GM12891 (cell line): ENCODE measurements around the gene S100A2.

Source experiments
- DNase-seq: peaks from one replicate; pipeline ENCODE4 v3.0.0; 2011; ENCODE audit warnings: low spot score; ENCODE audit not compliant: insufficient read length
- FAIRE-seq: peaks from 2 replicates; lab custom pipeline; 2011; peaks lifted over from hg19 to GRCh38; lab: Jason Lieb, UNC
- PAX5 ChIP-seq: IDR thresholded peaks from 2 replicates; pipeline ENCODE4 v1.6.1; 2011; ENCODE audit warnings: low read length, moderate library complexity, mild to moderate bottlenecking; ENCODE audit not compliant: insufficient read depth, severe bottlenecking
- POLR2A ChIP-seq: IDR thresholded peaks from 2 replicates; pipeline ENCODE4 v1.6.1; 2011; ENCODE audit warnings: low read depth, low read length, control low read depth
- POLR2AphosphoS5 ChIP-seq: IDR thresholded peaks from 2 replicates; pipeline ENCODE4 v1.6.1; 2011; ENCODE audit warnings: low read depth, low read length, control low read depth
- POU2F2 ChIP-seq: IDR thresholded peaks from 2 replicates; pipeline ENCODE4 v1.6.1; 2011; ENCODE audit warnings: low read depth, mild to moderate bottlenecking, control low read depth, low read length, moderate library complexity
- SPI1 ChIP-seq: IDR thresholded peaks from 2 replicates; pipeline ENCODE4 v1.6.1; 2011; ENCODE audit warnings: low read depth, low read length, control low read depth
- TAF1 ChIP-seq: IDR thresholded peaks from 2 replicates; pipeline ENCODE4 v1.6.1; 2011; ENCODE audit warnings: low read depth, low read length, control low read depth

The S100A2 gene

GRCh38 chr1:153538315-153538821 lies 27.3 kb downstream of the S100A2 start:
- TF ChIP-seq POLR2A (no peak), POLR2AphosphoS5 (no peak), POU2F2 (no peak), SPI1 (no peak), TAF1 (no peak), PAX5 (no peak)
- FAIRE-seq (no peak), DNase-seq (no peak)

DNA sequence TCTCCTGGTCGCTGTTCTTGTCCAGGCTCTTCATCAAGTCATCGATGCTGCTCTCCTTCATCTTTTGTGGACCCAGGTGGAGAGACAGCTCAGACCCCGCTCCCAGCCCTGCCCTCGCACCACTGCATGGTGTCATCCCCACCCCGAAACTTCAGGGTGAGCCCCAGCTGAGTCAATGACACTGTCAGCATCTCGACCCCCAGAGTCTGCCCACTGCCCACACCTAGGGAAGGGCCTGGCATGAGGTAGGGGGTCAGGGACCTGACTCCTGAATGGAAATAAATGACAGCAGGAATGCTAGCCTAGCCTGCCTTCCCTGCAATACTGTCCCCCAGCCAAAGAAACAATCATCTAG lies 28.3 kb downstream of the S100A2 start:
- DNase-seq (no peak), FAIRE-seq (no peak)
- TF ChIP-seq SPI1 (no peak), POU2F2 (no peak), PAX5 (no peak), POLR2AphosphoS5 (no peak), POLR2A (no peak), TAF1 (no peak)

DNA sequence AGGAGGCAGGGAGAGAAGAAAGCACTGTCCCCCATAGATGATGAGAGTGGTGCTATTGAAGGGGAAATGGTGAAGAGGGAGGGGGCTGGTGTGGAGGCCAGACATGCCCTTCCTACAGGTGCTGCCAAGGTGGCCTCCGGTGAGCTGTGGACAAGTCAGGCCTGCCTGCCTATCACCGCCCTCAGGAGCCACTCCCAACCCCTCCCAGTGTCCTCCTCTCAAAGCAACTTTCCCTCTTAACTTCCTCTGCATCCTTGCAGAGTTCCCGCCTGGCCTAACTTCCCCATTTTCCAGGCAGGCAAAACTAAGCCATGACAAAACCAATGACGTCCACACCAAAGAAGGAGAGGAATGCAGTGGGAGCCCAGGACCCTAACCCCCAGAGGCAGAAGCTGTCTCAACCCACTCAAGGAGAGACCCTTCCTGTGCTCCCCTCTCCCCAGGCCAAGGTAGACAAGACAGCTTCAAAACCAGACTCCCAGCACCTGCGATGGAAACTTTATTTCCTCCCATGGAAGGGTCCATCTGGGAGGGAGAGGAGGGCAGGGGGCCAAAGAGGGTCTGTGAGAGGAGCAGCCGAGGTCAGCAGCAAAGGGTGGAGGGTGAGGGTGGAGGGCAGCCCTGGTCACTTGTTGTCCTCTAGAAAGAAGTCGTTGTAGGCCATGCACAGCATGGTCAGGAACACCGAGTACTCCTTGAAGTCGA lies 28.8 kb downstream of the S100A2 start:
- TF ChIP-seq SPI1, result no peak
- no peak for TF ChIP-seq POLR2A
- TF ChIP-seq POU2F2, result no peak
- TF ChIP-seq PAX5, result no peak
- no peak for TF ChIP-seq POLR2AphosphoS5
- TF ChIP-seq TAF1, result no peak
- FAIRE-seq (no peak), DNase-seq (no peak)

- TF ChIP-seq PAX5 (no peak), TAF1 (no peak), POLR2A (no peak), POU2F2 (no peak), POLR2AphosphoS5 (no peak), SPI1 (no peak)
- FAIRE-seq, result peak; percentile 90
- no peak for DNase-seq
Measured at GRCh38 chr1:153536012-153536670, 29.5 kb downstream of the S100A2 start.

GRCh38 chr1:153535242-153536011 lies 30.2 kb downstream of the S100A2 start, which contains the start of gene S100A6:
S100A6 (minus strand) TSS chr1:153535991; CDS start chr1:153535339, 652 bp downstream.
- TF ChIP-seq SPI1 (no peak), POLR2A (no peak), PAX5 (no peak), POU2F2 (no peak), POLR2AphosphoS5 (no peak), TAF1 (no peak)
- FAIRE-seq, result no peak
- DNase-seq, result no peak

DNA sequence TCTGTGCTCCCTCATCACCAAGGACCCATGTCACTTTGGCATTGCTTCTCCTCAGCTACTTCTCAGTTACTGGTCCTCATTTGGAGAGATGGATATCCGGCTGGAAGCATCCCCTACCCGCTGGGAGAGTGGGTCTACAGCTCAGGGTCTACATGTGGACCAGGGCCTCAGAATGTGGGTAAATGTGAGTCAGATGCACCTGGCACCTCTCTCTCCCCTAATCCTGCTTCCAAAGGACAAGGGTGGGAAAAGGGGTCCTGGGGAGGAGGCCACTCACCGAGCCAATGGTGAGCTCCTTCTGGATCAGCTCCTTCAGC lies 30.8 kb downstream of the S100A2 start:
- no peak for DNase-seq
- no peak for TF ChIP-seq TAF1
- TF ChIP-seq PAX5, result no peak
- no peak for TF ChIP-seq SPI1
- no peak for TF ChIP-seq POU2F2
- TF ChIP-seq POLR2A, result no peak
- TF ChIP-seq POLR2AphosphoS5, result no peak
- no peak for FAIRE-seq

- no peak for TF ChIP-seq POU2F2
- no peak for TF ChIP-seq SPI1
- no peak for TF ChIP-seq TAF1
- no peak for TF ChIP-seq PAX5
- no peak for TF ChIP-seq POLR2AphosphoS5
- TF ChIP-seq POLR2A, result no peak
- DNase-seq (no peak), FAIRE-seq (no peak)
Measured at GRCh38 chr1:153534226-153534924, 31.3 kb downstream of the S100A2 start.

- DNase-seq (no peak), FAIRE-seq (no peak)
- TF ChIP-seq SPI1 (no peak), POLR2AphosphoS5 (no peak), TAF1 (no peak), POLR2A (no peak), POU2F2 (no peak), PAX5 (no peak)
Measured at GRCh38 chr1:153533689-153534201, 31.9 kb downstream of the S100A2 start.
